H9 (cell line): Measurements from ENCODE around the gene NTRK2. TPM values are rescaled to one million over a fixed set of nuclear protein-coding genes. Genes with fewer than 3 reads are reported as not detected.

ENCODE experiments used
- DNase-seq: peaks from one replicate; pipeline ENCODE4 v3.0.0-alpha.2; 2017
- H2AFZ ChIP-seq: one replicate; pipeline ENCODE4 v1.6.1; 2013; ENCODE audit warnings: mild to moderate bottlenecking, low read length, control low read depth, moderate library complexity
- H2AK5ac ChIP-seq: 2 replicates; pipeline ENCODE4 v1.6.1; 2013; ENCODE audit warnings: low read length, control low read depth, mixed read lengths; ENCODE audit not compliant: insufficient read length
- H2BK120ac ChIP-seq: one replicate; pipeline ENCODE4 v1.6.1; 2013; ENCODE audit warnings: low read depth, mild to moderate bottlenecking, low read length, control low read depth, inconsistent platforms; ENCODE audit not compliant: poor library complexity, severe bottlenecking
- H2BK12ac ChIP-seq: 2 replicates; pipeline ENCODE4 v1.6.1; 2013; ENCODE audit warnings: low read length, control low read depth, mixed read lengths, low read depth; ENCODE audit not compliant: insufficient read length
- H2BK15ac ChIP-seq: 2 replicates; pipeline ENCODE4 v1.6.1; 2013; ENCODE audit warnings: low read depth, low read length, control low read depth
- H2BK20ac ChIP-seq: one replicate; pipeline ENCODE4 v1.6.1; 2013; ENCODE audit warnings: low read depth, mild to moderate bottlenecking, low read length, control low read depth, inconsistent platforms; ENCODE audit not compliant: poor library complexity, severe bottlenecking
- H2BK5ac ChIP-seq: 2 replicates; pipeline ENCODE4 v1.6.1; 2013; ENCODE audit warnings: low read length, control low read depth, mixed read lengths; ENCODE audit not compliant: insufficient read length
- H3K14ac ChIP-seq: 2 replicates; pipeline ENCODE4 v1.6.1; 2013; ENCODE audit warnings: low read length, control low read depth; ENCODE audit not compliant: insufficient read depth
- H3K18ac ChIP-seq: 2 replicates; pipeline ENCODE4 v1.6.1; 2013; ENCODE audit warnings: low read depth, mild to moderate bottlenecking, mixed read lengths, low read length, control low read depth; ENCODE audit not compliant: insufficient read length
- H3K23ac ChIP-seq: 2 replicates; pipeline ENCODE4 v1.6.1; 2013; ENCODE audit warnings: low read length, control low read depth, mixed read lengths, low read depth; ENCODE audit not compliant: insufficient read length
- H3K23me2 ChIP-seq: 2 replicates; pipeline ENCODE4 v1.6.1; 2013; ENCODE audit warnings: low read depth, mild to moderate bottlenecking, mixed read lengths, low read length, control low read depth; ENCODE audit not compliant: insufficient read length, poor library complexity, severe bottlenecking
- H3K27ac ChIP-seq: 2 replicates; pipeline ENCODE4 v1.5.1; 2013; ENCODE audit warnings: low read length, control low read depth, mixed read lengths, low read depth; ENCODE audit not compliant: insufficient read length
- H3K27me3 ChIP-seq: 2 replicates; pipeline ENCODE4 v1.6.1; 2013; ENCODE audit warnings: low read length, control low read depth, inconsistent platforms; ENCODE audit not compliant: insufficient read depth
- H3K4ac ChIP-seq: 2 replicates; pipeline ENCODE4 v1.6.1; 2013; ENCODE audit warnings: low read depth, mild to moderate bottlenecking, control low read depth, inconsistent platforms, low read length, moderate library complexity
- H3K4me1 ChIP-seq: 2 replicates; pipeline ENCODE4 v1.6.1; 2013; ENCODE audit warnings: low read length, control low read depth, inconsistent platforms; ENCODE audit not compliant: insufficient read depth
- H3K4me2 ChIP-seq: 2 replicates; pipeline ENCODE4 v1.6.1; 2013; ENCODE audit warnings: low read length, control low read depth, mixed read lengths; ENCODE audit not compliant: insufficient read length, insufficient read depth
- H3K56ac ChIP-seq: 2 replicates; pipeline ENCODE4 v1.6.1; 2013; ENCODE audit warnings: low read depth, mild to moderate bottlenecking, mixed read lengths, low read length, control low read depth; ENCODE audit not compliant: insufficient read length
- H3K79me1 ChIP-seq: 2 replicates; pipeline ENCODE4 v1.6.1; 2013; ENCODE audit warnings: low read depth, mild to moderate bottlenecking, moderate library complexity, low read length, control low read depth, inconsistent platforms; ENCODE audit not compliant: insufficient read depth, poor library complexity, severe bottlenecking
- H3K79me2 ChIP-seq: 2 replicates; pipeline ENCODE4 v1.6.1; 2013; ENCODE audit warnings: low read length, control low read depth, inconsistent platforms; ENCODE audit not compliant: insufficient read depth
- H3K9ac ChIP-seq: 2 replicates; pipeline ENCODE4 v1.6.1; 2013; ENCODE audit warnings: low read length, control low read depth, mixed read lengths; ENCODE audit not compliant: insufficient read length; ENCODE audit errors: extremely low read depth
- H3K9me3 ChIP-seq: one replicate; pipeline ENCODE4 v1.6.1; 2013; ENCODE audit warnings: low read depth, low read length, inconsistent platforms; ENCODE audit not compliant: control insufficient read depth
- H3T11ph ChIP-seq: one replicate; pipeline ENCODE4 v1.6.1; 2013; ENCODE audit warnings: mild to moderate bottlenecking, low read length, control low read depth, inconsistent platforms
- H4K20me1 ChIP-seq: one replicate; pipeline ENCODE4 v1.6.1; 2013; ENCODE audit not compliant: control insufficient read depth, insufficient read length, insufficient read depth
- H4K5ac ChIP-seq: 2 replicates; pipeline ENCODE4 v1.6.1; 2013; ENCODE audit warnings: low read depth, mild to moderate bottlenecking, mixed read lengths, low read length, control low read depth; ENCODE audit not compliant: insufficient read length
- H4K8ac ChIP-seq: replicated peaks from 2 replicates; pipeline ENCODE4 v1.6.1; 2013; ENCODE audit warnings: low read length, control low read depth, mixed read lengths, low read depth; ENCODE audit not compliant: insufficient read length
- H4K91ac ChIP-seq: 2 replicates; pipeline ENCODE4 v1.6.1; 2013; ENCODE audit warnings: low read depth, mild to moderate bottlenecking, moderate library complexity, mixed read lengths, low read length, control low read depth; ENCODE audit not compliant: insufficient read length
- H3K27ac Mint-ChIP-seq, 3 experiments: 2 replicates in 2 of 3; 3 replicates in 1 of 3; pipeline ENCODE4 v1.8.0; 2020 to 2021; ENCODE audit warnings: mixed read lengths in 3 of 3, mild to moderate bottlenecking in 1 of 3, moderate library complexity in 1 of 3
- H3K27me3 Mint-ChIP-seq: 2 replicates; pipeline ENCODE4 v1.8.0; 2021; ENCODE audit warnings: low read depth, mild to moderate bottlenecking, moderate library complexity, mixed read lengths
- H3K36me3 Mint-ChIP-seq, 3 experiments: 2 replicates in 2 of 3; 3 replicates in 1 of 3; pipeline ENCODE4 v1.8.0; 2020 to 2021; ENCODE audit warnings: low read depth in 3 of 3, mixed read lengths in 3 of 3; ENCODE audit not compliant: insufficient read depth in 1 of 3
- H3K4me1 Mint-ChIP-seq, 2 experiments: 2 replicates each; pipeline ENCODE4 v1.8.0; 2020; ENCODE audit warnings: mixed read lengths in 2 of 2
- H3K4me3 Mint-ChIP-seq, 2 experiments: 2 replicates in 1 of 2; 3 replicates in 1 of 2; pipeline ENCODE4 v1.8.0; 2020 to 2021; ENCODE audit warnings: mild to moderate bottlenecking in 2 of 2, mixed read lengths in 2 of 2, moderate library complexity in 1 of 2
- H3K9me3 Mint-ChIP-seq, 2 experiments: 2 replicates in 1 of 2; 3 replicates in 1 of 2; pipeline ENCODE4 v1.8.0; 2020; ENCODE audit warnings: mild to moderate bottlenecking in 2 of 2, mixed read lengths in 2 of 2, moderate library complexity in 1 of 2
- CTCF ChIP-seq: fragments of 200-600 bp; sonication (generic); conservative IDR thresholded peaks from 3 replicates; pipeline ENCODE4 v1.8.0; 2021; ENCODE audit warnings: antibody characterized with exemption, mild to moderate bottlenecking
- WGBS: extraction: QIAGEN DNeasy Blood & Tissue Kit; methylation state at CpG from one replicate; pipeline ENCODE4 v1.1.7; 2013; ENCODE audit warnings: missing lambda C conversion rate, low lambda C conversion rate, mixed read lengths; ENCODE audit not compliant: insufficient read length; ENCODE audit errors: extremely low coverage; 5-methylcytosine and 5-hydroxymethylcytosine counted together
- total RNA-seq: library from RNA; stranded (reverse); gene quantifications from 2 replicates; pipeline ENCODE4 v1.2.1, GENCODE V29; 2021

The NTRK2 gene
- total RNA-seq, 1 experiment from 2014 or later = 0.02 TPM

- H2AFZ ChIP-seq = no peak overlapping the region
- H3K9me3 ChIP-seq = no peaks in the 10 kb centered on the region
- no peak overlapping the region for H2AK5ac ChIP-seq
- Mint-ChIP-seq H3K4me3 (no peak overlapping the region), H3K4me1 (peaks cover 11 to 14% of the 10 kb centered on the region in 2 experiments), H3K36me3 (no peaks in the 10 kb centered on the region; a peak in 2 of 7 replicates), H3K27me3 (peaks cover 25% of the 10 kb centered on the region), H3K9me3 (peaks cover 0 to 3% of the 10 kb centered on the region in 2 experiments; a peak in 2 of 5 replicates), H3K27ac (no peak overlapping the region)
- H4K91ac ChIP-seq = no peak overlapping the region
- H2BK5ac ChIP-seq = no peak overlapping the region
- no peak for TF ChIP-seq CTCF
- no peak overlapping the region for H3K14ac ChIP-seq
- no peak overlapping the region for H3K23ac ChIP-seq
- no peaks in the 10 kb centered on the region for H3K27me3 ChIP-seq
- H3K79me2 ChIP-seq = no peaks in the 10 kb centered on the region
- no peak for DNase-seq
- H4K20me1 ChIP-seq = no peaks in the 10 kb centered on the region
- no peak overlapping the region for H4K5ac ChIP-seq
- H2BK12ac ChIP-seq = no peak overlapping the region
- H3K27ac ChIP-seq = no peak overlapping the region
- H2BK20ac ChIP-seq = no peak overlapping the region
- H3K4me1 ChIP-seq = no peaks in the 10 kb centered on the region
- no peak overlapping the region for H3T11ph ChIP-seq
- H3K4ac ChIP-seq = no peak overlapping the region
- H3K9ac ChIP-seq = no peak overlapping the region
- H3K23me2 ChIP-seq = no peaks in the 10 kb centered on the region
- WGBS = no CpG with 5 or more reads among the region's 18 CpGs
- H2BK120ac ChIP-seq = no peak overlapping the region
- H3K56ac ChIP-seq = no peak overlapping the region
- no peak overlapping the region for H3K4me2 ChIP-seq
- no peaks in the 10 kb centered on the region for H3K79me1 ChIP-seq
- no peak overlapping the region for H2BK15ac ChIP-seq
- H4K8ac ChIP-seq = no peak overlapping the region
- H3K18ac ChIP-seq = no peak overlapping the region
Observed at GRCh38 chr9:84955155-84955554, 285.6 kb downstream of the NTRK2 start.
